HepG2 (cell line): ENCODE measurements around the gene ARHGAP5. TPM values are rescaled to one million over a fixed set of nuclear protein-coding genes. Genes with fewer than 3 reads are reported as not detected.

Source experiments
- CCAR2 ChIP-seq: fragments of 200-400 bp; formaldehyde crosslinking; optimal IDR thresholded peaks from 2 replicates; pipeline ENCODE3; 2018; ENCODE audit warnings: low read depth, mild to moderate bottlenecking, low read length, moderate library complexity
- FOXA3 ChIP-seq: IDR thresholded peaks from 2 replicates; pipeline ENCODE4 v1.6.1; 2016; ENCODE audit warnings: missing genetic modification reagents, missing compliant biosample characterization
- IKZF1 ChIP-seq: fragments of 450-650 bp; IDR thresholded peaks from 2 replicates; pipeline ENCODE4 v1.7.1; 2016
- KLF6 ChIP-seq: IDR thresholded peaks from 2 replicates; pipeline ENCODE4 v1.8.0; 2016; ENCODE audit warnings: missing biosample characterization, missing genetic modification reagents
- MYC ChIP-seq: sonication (generic); formaldehyde crosslinking; IDR thresholded peaks from 2 replicates; pipeline ENCODE4 v1.9.0; 2021; ENCODE audit warnings: missing genetic modification reagents, borderline replicate concordance
- NCOA5 ChIP-seq: sonication (generic); formaldehyde crosslinking; IDR thresholded peaks from 2 replicates; pipeline ENCODE4 v1.4.0; 2020; ENCODE audit warnings: missing genetic modification reagents
- NR1H2 ChIP-seq: sonication (generic); formaldehyde crosslinking; IDR thresholded peaks from 2 replicates; pipeline ENCODE4 v1.8.1; 2022; ENCODE audit warnings: low read depth, missing genetic modification reagents, borderline replicate concordance
- NR2F2 ChIP-seq: IDR thresholded peaks from 2 replicates; pipeline ENCODE4 v1.6.1; 2012; ENCODE audit warnings: low read depth, inconsistent platforms, borderline replicate concordance
- PITX1 ChIP-seq: sonication (generic); formaldehyde crosslinking; IDR thresholded peaks from 2 replicates; pipeline ENCODE4 v1.5.1; 2020; ENCODE audit warnings: mild to moderate bottlenecking, missing genetic modification reagents
- SETDB1 ChIP-seq: sonication (generic); formaldehyde crosslinking; IDR thresholded peaks from 2 replicates; pipeline ENCODE4 v1.5.1; 2020; ENCODE audit warnings: missing genetic modification reagents, mild to moderate bottlenecking, borderline replicate concordance
- SIN3B ChIP-seq: fragments of 150-350 bp; IDR thresholded peaks from 2 replicates; pipeline ENCODE4 v1.6.1; 2014; ENCODE audit warnings: low read length
- ZBTB1 ChIP-seq: sonication (generic); formaldehyde crosslinking; IDR thresholded peaks from 2 replicates; pipeline ENCODE4 v1.4.0; 2020; ENCODE audit warnings: missing genetic modification reagents, borderline replicate concordance
- ZNF607 ChIP-seq: sonication (generic); formaldehyde crosslinking; IDR thresholded peaks from 2 replicates; pipeline ENCODE4 v1.5.1; 2020; ENCODE audit warnings: missing genetic modification reagents, mild to moderate bottlenecking, borderline replicate concordance
- ZNF746 ChIP-seq: sonication (generic); formaldehyde crosslinking; IDR thresholded peaks from 2 replicates; pipeline ENCODE4 v1.8.0; 2022; ENCODE audit warnings: mild to moderate bottlenecking, missing genetic modification reagents
- ZNF878 ChIP-seq: sonication (generic); formaldehyde crosslinking; IDR thresholded peaks from 2 replicates; pipeline ENCODE4 v1.8.1; 2023; ENCODE audit warnings: mild to moderate bottlenecking, missing genetic modification reagents, moderate library complexity
- polyA plus RNA-seq, 8 experiments: library from polyadenylated mRNA; depleted of rRNA in 3 of 8; stranded (reverse) in 7 of 8; unstranded in 1 of 8; fragments of >200 nt; fragmentation: Illumina TruSeq in 4 of 8; extraction: Trizol in 4 of 8; gene quantifications; 2 replicates each; pipeline versions ENCODE4 v1.2.1 to v1.2.3, GENCODE V29; 2011 to 2016; ENCODE audit warnings: low read depth in 4 of 8, missing spikeins in 1 of 8, mixed read lengths in 1 of 8; ENCODE audit not compliant: insufficient read depth in 1 of 8
- total RNA-seq, 5 experiments: library from RNA; depleted of rRNA; stranded (reverse); fragments of >200 nt; fragmentation: Illumina TruSeq; extraction: Trizol; gene quantifications; 2 replicates each; pipeline ENCODE4 v1.2.3, GENCODE V29; 2016; ENCODE audit warnings: low read depth in 1 of 5
- TF ChIP-seq, protein P1 (sequence below): IDR thresholded peaks from 2 replicates; pipeline ENCODE4 v1.6.1; 2016; ENCODE audit warnings: missing compliant biosample characterization, missing genetic modification reagents, borderline replicate concordance
- TF ChIP-seq, protein P2 (sequence below): sonication (generic); formaldehyde crosslinking; IDR thresholded peaks from 2 replicates; pipeline ENCODE4 v1.5.0; 2020; ENCODE audit warnings: mild to moderate bottlenecking, missing genetic modification reagents
- TF ChIP-seq, protein P3 (sequence below): sonication (generic); formaldehyde crosslinking; IDR thresholded peaks from 2 replicates; pipeline ENCODE4 v1.9.0; 2021; ENCODE audit warnings: missing genetic modification reagents, borderline replicate concordance
- TF ChIP-seq, protein P4 (sequence below): fragments of 450-650 bp; IDR thresholded peaks from 2 replicates; pipeline ENCODE4 v1.6.1; 2016
- TF ChIP-seq, protein P5 (sequence below): IDR thresholded peaks from 2 replicates; pipeline ENCODE4 v1.6.1; 2016; ENCODE audit warnings: low read depth, borderline replicate concordance
- TF ChIP-seq, protein P6 (sequence below): sonication (generic); formaldehyde crosslinking; IDR thresholded peaks from 2 replicates; pipeline ENCODE4 v1.5.1; 2020; ENCODE audit warnings: mild to moderate bottlenecking, missing genetic modification reagents, moderate library complexity

The ARHGAP5 gene
- total and polyA plus RNA-seq, 2 of the 13 experiments (the other 11 are each of a cell fraction or from before 2014, with no cell fraction given): 33.7 to 144 TPM

DNA sequence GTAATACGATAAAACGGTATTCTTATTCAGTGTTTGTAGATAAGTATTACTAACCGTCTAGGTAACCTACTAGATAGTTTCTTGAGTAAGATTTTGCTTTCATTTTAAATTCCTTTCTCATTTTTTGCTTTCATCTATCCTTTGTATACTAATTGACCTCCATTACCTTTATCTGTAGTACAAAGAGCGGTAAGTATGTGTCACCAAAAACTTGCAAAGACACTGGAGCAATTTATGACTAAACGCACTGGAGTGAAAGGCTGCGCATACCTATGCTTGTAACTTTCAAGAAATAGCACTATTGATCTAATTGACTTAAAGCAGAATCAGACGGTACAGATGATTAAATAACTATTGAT is 1.7 kb downstream of the ARHGAP5 start (continued):
- TF ChIP-seq, protein P1, sequence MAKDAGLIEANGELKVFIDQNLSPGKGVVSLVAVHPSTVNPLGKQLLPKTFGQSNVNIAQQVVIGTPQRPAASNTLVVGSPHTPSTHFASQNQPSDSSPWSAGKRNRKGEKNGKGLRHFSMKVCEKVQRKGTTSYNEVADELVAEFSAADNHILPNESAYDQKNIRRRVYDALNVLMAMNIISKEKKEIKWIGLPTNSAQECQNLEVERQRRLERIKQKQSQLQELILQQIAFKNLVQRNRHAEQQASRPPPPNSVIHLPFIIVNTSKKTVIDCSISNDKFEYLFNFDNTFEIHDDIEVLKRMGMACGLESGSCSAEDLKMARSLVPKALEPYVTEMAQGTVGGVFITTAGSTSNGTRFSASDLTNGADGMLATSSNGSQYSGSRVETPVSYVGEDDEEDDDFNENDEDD (CRISPR knock-in tag): no peak
- TF ChIP-seq, protein P2, sequence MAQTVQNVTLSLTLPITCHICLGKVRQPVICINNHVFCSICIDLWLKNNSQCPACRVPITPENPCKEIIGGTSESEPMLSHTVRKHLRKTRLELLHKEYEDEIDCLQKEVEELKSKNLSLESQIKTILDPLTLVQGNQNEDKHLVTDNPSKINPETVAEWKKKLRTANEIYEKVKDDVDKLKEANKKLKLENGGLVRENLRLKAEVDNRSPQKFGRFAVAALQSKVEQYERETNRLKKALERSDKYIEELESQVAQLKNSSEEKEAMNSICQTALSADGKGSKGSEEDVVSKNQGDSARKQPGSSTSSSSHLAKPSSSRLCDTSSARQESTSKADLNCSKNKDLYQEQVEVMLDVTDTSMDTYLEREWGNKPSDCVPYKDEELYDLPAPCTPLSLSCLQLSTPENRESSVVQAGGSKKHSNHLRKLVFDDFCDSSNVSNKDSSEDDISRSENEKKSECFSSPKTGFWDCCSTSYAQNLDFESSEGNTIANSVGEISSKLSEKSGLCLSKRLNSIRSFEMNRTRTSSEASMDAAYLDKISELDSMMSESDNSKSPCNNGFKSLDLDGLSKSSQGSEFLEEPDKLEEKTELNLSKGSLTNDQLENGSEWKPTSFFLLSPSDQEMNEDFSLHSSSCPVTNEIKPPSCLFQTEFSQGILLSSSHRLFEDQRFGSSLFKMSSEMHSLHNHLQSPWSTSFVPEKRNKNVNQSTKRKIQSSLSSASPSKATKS (CRISPR knock-in tag): no peak
- TF ChIP-seq CCAR2: no peak
- TF ChIP-seq NR2F2: no peak
- TF ChIP-seq MYC (CRISPR knock-in tag): no peak
- TF ChIP-seq FOXA3 (CRISPR knock-in tag): 0 out of 2 replicates have a peak, but pooled peaks have one; percentile 20
- no peak for TF ChIP-seq NR1H2 (CRISPR knock-in tag)
- no peak for TF ChIP-seq PITX1 (CRISPR knock-in tag)
- no peak for TF ChIP-seq ZNF607 (CRISPR knock-in tag)
- TF ChIP-seq, protein P3, sequence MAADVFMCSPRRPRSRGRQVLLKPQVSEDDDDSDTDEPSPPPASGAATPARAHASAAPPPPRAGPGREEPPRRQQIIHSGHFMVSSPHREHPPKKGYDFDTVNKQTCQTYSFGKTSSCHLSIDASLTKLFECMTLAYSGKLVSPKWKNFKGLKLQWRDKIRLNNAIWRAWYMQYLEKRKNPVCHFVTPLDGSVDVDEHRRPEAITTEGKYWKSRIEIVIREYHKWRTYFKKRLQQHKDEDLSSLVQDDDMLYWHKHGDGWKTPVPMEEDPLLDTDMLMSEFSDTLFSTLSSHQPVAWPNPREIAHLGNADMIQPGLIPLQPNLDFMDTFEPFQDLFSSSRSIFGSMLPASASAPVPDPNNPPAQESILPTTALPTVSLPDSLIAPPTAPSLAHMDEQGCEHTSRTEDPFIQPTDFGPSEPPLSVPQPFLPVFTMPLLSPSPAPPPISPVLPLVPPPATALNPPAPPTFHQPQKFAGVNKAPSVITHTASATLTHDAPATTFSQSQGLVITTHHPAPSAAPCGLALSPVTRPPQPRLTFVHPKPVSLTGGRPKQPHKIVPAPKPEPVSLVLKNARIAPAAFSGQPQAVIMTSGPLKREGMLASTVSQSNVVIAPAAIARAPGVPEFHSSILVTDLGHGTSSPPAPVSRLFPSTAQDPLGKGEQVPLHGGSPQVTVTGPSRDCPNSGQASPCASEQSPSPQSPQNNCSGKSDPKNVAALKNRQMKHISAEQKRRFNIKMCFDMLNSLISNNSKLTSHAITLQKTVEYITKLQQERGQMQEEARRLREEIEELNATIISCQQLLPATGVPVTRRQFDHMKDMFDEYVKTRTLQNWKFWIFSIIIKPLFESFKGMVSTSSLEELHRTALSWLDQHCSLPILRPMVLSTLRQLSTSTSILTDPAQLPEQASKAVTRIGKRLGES (CRISPR knock-in tag): no peak
- no peak for TF ChIP-seq NCOA5
- TF ChIP-seq, protein P4, sequence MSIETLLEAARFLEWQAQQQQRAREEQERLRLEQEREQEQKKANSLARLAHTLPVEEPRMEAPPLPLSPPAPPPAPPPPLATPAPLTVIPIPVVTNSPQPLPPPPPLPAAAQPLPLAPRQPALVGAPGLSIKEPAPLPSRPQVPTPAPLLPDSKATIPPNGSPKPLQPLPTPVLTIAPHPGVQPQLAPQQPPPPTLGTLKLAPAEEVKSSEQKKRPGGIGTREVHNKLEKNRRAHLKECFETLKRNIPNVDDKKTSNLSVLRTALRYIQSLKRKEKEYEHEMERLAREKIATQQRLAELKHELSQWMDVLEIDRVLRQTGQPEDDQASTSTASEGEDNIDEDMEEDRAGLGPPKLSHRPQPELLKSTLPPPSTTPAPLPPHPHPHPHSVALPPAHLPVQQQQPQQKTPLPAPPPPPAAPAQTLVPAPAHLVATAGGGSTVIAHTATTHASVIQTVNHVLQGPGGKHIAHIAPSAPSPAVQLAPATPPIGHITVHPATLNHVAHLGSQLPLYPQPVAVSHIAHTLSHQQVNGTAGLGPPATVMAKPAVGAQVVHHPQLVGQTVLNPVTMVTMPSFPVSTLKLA: no peak
- no peak for TF ChIP-seq IKZF1
- TF ChIP-seq, protein P5, sequence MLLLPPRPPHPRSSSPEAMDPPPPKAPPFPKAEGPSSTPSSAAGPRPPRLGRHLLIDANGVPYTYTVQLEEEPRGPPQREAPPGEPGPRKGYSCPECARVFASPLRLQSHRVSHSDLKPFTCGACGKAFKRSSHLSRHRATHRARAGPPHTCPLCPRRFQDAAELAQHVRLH (CRISPR knock-in tag): no peak
- TF ChIP-seq, protein P6, sequence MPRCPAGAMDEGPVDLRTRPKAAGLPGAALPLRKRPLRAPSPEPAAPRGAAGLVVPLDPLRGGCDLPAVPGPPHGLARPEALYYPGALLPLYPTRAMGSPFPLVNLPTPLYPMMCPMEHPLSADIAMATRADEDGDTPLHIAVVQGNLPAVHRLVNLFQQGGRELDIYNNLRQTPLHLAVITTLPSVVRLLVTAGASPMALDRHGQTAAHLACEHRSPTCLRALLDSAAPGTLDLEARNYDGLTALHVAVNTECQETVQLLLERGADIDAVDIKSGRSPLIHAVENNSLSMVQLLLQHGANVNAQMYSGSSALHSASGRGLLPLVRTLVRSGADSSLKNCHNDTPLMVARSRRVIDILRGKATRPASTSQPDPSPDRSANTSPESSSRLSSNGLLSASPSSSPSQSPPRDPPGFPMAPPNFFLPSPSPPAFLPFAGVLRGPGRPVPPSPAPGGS: no peak
- no peak for TF ChIP-seq KLF6 (CRISPR knock-in tag)
- no peak for TF ChIP-seq SETDB1
- TF ChIP-seq SIN3B: no peak
- no peak for TF ChIP-seq ZBTB1 (CRISPR knock-in tag)
- no peak for TF ChIP-seq ZNF746 (CRISPR knock-in tag)
- no peak for TF ChIP-seq ZNF878
